HG02981 (cell line): ENCODE data around the gene LRRC8D.
A peak's percentile ranks its signal among the peaks of the same experiment; 100 is the strongest.

Experiments used
- ATAC-seq: cut with Tn5 transposase; IDR thresholded peaks from one replicate; pipeline ENCODE4 v1.9.1; 2021; ENCODE audit warnings: mild to moderate bottlenecking, moderate library complexity; ENCODE audit not compliant: unreplicated experiment

LRRC8D gene

DNA sequence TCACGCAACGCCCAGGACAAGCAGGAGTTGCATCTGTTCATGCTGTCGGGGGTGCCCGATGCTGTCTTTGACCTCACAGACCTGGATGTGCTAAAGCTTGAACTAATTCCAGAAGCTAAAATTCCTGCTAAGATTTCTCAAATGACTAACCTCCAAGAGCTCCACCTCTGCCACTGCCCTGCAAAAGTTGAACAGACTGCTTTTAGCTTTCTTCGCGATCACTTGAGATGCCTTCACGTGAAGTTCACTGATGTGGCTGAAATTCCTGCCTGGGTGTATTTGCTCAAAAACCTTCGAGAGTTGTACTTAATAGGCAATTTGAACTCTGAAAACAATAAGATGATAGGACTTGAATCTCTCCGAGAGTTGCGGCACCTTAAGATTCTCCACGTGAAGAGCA is 113.6 kb downstream of the LRRC8D start:
- no peak for ATAC-seq

DNA sequence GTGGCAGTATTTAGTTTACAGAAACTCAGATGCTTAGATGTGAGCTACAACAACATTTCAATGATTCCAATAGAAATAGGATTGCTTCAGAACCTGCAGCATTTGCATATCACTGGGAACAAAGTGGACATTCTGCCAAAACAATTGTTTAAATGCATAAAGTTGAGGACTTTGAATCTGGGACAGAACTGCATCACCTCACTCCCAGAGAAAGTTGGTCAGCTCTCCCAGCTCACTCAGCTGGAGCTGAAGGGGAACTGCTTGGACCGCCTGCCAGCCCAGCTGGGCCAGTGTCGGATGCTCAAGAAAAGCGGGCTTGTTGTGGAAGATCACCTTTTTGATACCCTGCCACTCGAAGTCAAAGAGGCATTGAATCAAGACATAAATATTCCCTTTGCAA is 114.4 kb downstream of the LRRC8D start:
- no peak for ATAC-seq

DNA sequence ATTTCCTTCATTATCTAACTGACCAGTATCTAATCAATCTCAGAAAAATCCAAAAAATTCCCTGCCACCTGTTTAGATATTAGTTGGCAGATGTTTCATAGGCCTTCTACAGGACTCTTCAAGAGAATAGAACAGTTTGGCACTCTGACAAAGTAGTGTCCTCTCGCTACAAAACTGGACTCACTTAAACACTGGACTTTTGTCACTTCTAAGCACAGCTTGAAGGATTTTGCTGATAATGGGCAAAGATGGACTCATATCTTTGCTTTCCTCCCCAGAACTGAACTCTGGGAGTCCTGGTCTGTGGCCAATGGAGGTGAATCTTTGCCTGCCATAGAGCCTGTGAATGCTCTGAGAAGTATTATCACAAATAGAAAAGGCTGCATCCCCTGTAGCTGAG is 115.9 kb downstream of the LRRC8D start:
- no peak for ATAC-seq

DNA sequence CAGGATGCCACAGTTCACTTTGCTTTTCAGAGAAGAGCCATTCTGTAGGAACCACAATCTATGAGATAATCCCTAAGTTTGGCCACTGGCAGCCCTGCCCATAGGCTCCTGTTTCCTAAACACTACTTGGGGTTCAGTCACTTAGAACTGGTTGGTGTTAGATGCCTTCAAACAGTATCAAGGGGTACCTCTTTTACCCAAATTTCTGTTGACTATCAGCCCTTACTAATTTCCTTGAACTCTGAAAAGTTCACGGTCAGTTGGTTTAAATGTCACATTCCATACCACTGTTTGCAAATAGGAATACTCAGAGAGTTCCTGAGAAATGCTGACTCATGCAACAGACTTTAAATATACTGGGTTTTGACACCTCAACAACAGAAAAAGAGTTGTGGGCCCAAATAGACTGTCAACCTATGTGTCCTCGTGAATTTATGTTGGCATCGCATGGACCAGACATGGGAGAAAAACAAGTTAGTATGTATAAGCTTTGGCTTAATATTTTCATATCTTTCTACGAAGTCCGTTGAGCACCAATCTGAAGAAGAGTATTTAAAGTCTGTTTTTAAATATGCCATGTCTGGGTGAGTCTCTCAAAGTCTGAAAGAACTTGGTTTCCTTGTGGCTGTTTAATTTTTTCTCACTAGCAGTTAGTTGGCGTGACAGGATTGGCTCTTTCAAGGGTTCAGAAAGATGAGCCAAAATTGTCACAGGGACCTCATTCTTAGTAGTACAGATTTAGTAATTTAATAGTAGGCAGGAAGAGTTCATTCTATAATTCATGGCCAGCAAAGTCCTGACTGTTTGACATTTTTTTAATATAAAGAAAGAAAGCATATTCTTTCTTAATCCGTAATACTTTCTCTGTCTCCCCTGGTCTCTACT is 117.6 kb downstream of the LRRC8D start:
- no peak for ATAC-seq

DNA sequence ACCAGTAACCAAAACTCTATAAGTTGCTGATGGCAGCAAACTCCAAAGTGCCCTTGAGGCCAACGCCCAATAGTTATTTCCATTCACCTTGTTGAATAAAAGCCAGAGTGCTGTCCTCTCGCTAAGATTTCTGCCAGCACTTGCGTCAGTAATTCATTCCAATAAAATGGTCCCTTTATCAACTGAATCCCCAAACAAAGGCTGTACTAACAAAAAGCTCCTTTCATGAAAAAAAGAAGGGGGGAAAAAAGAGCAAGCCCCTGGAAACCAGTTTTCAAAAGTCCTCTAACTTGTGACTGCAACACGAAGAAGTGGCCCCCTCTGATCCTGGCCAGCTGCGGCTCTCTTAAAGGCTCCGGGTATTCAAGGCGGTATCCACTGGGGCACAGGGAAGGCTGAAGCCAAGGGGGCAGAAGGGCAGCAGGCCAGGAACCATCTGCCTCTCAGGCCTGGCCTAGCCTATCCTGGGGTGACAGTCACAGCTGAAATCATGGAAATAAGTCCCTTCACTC is 118.3 kb downstream of the LRRC8D start:
- no peak for ATAC-seq

DNA sequence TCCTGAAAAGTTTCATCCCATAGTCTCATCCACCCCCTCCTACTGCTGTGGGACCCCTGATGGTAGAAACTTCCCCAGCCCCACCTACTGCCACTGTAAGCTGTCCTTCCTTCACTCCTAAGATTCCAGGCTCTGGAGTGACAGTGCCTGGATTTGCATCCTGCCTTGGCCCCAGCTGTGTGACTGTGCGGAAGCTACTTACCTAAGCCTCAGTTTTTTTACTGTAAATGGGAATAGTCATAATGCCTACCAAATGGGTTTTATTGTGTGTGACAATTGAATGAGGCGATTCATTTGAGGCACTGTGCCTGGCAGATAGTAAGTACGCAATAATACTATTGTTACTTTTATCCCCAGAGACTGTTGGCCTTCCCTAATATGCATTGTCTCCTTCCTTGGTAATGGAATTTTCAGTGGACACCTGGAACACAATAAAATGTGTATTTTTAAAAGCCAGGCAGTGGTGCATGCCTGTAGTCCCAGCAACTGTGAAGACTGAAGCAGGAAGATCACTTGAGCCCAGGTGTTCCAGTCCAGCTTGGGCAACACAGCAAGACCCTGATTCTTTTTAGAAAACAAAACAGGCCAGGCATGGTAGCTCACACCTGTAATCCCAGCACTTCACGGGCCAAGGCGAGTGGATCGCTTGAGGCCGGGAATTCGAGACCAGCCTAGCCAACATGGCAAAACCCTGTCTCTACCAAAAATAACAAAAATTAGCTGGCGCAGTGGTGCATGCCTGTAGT is 119.0 kb downstream of the LRRC8D start:
- no peak for ATAC-seq

DNA sequence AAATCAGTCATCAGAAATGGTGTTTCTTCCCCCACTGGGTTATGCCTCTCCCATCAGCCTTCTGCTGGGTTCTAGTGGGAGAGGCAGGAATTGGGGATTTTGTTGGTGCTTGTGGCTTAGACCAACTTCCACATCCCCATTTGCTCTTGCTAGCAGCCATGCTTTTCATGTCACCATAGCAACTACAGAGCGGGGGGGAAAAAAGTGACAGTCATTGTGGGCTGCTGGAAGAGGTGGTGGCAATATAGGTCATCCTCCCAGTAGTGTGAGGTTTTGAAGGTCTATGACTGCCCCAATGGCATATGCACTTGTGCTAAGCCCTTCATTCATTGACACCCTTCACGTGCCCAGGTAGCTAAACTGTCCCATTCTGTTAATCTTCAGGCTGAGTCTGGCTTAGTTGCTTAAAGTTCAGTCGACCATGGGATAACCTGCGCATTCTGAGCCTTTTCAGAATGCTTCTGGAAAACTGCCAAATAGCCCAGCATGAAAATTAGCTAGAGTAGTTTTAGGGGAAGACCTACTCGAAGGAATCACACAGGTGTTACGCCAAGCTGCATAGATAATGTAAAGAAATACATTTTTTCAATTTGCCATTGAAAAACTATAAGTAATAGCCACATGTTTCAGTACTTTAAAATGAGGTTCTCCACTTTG is 120.4 kb downstream of the LRRC8D start:
- ATAC-seq, result peak; percentile 62

DNA sequence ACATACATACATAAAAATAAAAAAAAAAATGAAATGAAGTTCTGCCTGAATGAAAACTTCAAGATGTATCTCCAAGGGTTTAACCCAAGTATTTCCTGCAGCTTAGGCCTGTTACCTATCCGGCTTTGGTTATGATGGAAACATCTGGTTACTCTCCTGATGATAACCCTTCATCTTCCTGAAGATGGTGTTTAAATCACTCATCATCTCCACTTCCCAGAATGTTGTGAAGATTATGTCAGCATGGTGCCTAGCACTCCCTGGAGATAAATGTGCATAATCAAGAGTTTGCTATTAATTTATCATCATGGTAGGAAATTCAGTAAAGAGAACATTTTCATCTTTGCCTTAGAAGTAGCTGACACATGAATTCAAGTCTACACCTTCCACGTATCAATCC is 121.2 kb downstream of the LRRC8D start:
- no peak for ATAC-seq

DNA sequence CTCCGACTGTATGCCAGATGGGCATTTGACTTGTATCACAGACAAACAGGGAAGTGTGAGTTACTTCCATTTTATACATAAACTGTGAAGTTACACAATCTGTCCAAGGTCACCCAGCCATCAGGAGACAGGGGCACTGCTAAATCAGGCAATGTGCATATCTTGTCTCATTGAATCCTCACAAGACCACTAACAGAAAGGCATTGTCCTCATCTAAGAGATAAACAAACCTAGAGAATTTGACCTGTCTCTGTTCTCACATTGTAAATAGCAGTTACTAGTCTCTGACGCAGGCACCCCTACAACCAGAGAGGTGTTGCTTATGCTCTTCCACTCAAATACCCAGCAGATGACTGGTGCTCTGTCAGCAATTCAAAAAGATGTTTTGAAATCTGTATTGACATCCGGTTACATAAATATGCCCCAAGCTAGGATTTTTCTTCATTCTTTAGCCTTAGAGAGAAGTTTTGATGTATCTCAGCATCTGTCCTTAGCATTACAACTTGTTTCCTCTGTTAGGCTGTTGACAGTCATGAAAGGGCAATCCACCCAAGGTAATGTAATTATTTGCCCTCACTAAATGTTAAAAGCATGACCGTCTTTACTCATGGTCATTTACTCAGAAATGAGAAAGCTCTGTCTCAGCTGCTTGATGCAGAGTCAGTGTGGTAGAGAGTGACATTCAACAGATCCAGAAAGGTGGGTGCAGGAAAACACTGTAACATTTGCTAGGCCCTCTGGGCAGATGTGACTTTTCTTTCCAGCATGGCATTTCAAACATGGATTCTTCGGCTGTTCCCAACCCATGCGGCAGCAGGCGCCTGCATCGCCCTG is 122.2 kb downstream of the LRRC8D start:
- no peak for ATAC-seq

DNA sequence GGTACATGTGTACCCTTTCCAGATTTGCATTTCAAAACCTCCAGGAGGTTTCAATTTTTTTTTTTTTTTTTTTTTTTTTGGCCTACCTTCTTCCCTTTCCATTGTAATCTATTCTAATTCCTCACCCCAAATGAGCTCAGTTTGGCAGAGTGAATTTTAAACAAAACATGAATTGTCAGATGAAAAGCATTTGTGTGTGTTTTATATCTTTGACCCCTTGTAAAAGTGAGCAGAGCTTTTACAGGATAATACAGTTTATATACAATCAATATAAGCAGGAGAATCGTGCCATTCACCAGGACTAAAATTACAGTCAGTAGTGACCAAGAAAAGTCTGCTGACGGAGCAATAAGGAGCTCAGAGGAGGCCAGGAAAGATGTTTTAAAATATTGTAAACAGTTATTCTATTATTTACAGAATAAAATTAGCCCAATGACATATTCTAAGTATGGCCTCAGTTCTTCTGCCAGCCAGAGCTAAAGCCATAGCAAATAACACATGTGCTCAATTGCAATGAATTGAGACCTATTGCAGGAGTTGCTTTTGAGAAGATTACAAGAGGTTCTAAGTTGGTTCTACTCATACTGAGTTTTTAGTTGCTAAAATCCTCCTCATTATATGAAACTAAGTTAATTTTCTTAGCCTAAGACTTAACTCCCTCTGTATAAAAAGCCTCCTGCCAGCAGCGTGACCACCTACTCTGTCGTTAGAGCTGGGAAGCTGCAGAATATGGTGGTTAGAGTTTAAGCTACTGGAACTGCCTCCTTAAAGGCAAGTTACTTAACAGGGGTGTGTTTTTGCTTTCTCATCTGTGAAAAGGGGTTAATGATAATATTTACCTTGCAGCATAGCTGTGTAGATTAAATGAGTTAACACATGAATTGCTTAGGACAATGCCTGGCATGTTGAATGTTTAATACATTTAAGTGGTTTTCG is 123.3 kb downstream of the LRRC8D start:
- no peak for ATAC-seq

DNA sequence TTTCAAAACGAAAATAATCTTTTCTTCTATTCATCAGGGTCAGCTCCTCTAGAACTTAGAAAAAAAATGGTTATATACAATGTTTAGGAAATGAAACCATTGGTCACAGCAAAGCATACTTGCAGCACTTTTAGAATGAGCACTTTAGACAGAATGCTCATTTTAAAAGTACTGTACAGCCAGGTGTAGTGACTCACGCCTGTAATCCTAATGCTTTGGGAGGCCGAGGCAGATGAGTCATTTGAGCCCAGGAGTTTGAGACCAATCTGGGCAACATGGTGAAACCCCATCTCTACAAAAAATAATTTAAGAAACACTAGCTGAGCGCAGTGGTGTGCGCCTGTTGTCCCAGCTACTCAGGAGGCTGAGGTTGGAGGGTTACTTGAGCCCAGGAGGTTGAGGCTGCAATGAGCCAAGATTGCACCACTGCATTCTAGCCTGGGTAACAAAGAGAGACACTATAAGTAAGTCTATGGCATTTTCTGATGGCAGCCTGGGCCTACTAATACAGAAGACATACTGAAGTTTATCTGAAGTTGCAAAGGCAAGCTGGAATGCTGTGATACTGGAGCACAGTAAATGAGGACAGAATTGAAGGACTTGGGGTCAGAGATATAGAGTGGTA is 125.1 kb downstream of the LRRC8D start:
- ATAC-seq, result peak; percentile 67

DNA sequence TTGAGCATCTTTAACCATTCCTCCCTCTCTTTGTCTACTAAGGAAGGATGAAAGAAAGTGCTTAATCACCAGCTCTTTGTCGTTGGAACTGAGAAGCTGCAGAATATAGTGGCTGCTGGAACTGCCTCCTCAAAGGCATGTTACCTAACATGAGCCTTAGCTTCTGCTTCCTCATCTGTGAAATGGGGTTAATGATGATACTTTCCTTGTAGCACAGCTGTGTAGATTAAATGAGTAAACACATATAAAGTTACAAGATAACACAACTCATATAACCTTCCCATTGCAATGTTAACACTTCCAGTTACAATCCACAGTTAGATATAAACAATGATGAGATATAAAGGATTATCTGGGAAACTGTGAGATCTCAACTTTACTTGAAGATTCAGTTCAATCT is 125.7 kb downstream of the LRRC8D start:
- ATAC-seq, result no peak

DNA sequence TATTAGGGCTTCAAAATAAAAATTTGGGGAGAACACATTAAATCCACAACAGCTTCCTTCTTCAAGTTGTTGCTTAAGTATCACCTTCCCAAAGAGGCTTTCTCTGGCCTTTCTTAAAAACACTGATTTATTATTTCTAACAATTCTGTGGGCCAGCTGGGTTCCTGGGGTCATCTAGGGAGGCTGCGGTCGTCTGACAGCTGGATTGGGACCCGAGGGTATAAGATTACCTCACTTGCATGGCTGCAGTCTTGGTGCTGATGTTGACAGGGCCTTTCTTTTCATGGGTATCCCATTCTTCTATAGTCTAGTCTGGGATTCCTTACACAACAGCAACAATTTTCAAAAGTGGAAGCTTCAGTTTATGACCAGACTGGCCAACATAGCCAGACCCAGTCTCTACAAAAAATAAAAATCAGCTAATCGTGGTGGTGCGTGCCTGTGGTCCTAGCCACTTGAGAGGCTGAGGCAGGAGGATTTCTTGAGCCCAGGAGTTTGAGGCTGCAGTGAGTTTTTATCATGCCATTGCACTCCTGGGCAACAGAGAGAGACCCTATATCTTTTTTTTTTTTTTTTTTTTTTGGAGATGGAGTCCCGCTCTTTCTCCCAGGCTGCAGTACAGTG is 128.0 kb downstream of the LRRC8D start:
- ATAC-seq, result no peak

DNA sequence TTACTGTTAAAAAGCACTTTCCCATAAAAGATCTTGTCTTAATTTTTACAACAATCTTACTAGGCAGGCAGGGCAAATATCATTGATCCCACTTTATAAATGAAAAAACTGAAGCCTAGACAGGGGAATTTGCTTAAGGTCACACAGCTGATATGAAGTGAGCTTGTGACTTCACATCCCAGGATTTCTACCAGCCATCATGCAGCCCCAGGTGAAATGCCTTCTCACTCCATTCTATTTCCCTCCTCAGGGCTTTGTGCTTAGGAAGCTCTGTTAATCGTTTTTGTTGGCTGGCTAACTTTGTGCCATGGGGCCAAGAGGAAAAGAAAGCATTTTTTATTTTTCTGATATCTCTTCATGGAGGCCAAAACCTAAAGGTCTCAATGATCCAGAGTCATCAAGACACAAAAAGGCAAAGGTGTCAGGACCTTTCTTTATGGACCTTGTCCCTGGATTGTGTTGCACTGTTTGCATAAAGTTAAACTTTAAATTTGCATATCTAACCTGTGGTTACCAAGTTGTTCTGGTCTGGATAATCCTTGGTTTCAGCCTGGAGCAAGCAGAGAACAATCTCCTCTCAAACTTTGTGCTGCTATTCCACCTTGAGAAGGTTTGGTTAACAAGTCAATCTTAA is 129.3 kb downstream of the LRRC8D start:
- no peak for ATAC-seq

DNA sequence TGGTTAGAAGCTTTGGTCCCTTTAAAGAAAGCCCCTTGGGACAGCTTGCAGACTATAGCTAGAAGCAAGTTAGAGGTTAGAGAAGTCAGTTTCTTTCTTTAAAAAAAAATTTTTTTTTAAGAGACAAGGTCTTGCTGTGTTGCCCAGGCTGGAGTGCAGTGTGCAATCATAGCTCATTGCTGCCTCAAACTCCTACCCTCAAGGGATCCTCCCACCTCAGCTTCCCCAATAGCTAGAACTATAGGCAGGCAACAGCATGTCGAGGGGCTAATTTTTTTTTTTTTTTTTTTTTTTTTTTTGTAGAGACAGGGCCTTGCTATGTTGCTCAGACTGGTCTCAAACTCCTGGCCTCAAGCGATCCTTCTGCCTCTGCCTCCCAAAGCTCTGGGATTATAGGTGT is 129.9 kb downstream of the LRRC8D start:
- no peak for ATAC-seq

DNA sequence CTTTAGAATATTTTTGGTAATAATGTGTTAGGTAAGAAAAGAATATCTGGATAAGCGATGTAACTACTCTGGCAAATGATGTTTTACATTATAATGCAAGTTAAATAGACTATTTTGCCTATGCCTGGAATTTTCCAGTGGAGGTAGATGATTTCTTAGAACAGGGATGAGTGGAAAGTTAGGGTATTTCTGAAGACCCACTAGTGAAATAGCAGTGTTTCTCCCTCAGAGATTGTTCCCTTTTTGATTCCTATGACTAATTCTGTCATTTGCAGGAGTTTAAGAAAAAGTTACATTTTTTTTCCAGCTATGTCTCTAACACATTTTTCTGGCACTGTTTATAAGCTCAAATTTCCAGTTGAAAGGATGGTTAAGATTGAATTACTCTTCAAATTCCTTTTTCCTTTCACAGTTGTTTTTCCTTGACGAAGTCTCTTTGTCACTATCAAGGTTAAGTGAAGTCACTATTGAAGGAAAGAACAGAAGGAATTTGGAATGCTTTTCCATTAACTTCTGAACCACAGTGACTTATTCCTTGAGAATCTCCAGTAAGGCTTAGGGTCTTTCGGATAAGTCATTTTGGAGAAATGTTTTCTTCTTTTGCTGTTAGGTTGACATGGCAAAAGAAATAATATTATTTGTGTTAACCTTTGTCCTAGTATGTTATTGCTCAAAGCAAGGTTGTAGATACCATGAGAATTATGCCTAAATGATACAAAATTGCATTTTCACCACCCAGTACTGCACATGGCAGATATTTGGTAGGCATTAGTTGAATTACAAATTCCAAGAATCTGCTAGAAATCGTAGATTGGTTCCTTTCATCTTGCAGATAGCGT is 131.2 kb downstream of the LRRC8D start:
- ATAC-seq, result no peak

DNA sequence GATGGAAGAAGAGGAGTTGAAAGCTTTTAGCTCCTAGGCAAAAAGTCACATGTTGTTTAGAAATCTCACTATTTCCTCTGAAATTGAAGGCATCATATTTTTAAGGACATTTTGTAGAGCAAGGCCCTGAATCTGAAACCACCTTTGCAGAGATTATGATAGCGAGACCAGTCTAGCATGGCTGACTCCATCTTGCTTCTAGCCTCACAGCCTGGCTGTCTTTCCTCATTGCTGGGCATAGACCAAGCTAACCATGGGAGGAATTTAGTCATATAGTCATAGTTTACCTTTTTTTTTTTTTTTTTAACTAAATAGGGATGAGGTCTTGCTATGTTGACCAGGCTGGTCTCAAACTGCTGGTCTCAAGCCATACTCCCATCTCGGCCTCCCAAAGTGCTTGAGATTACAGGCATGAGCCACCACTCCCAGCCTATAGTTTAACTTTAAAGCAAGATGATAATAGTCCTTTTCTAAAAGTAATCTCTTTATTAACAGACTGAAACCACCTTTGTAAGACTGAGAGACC is 131.8 kb downstream of the LRRC8D start:
- ATAC-seq, result no peak
